GM18507 (cell line): ENCODE results near the gene PCDHA5.
"Not testable (repeated sequence)": the region's sequence is repeated elsewhere in the genome, so short reads cannot be mapped to it uniquely, and the experiment has no call there.

Experiments
- DNase-seq: peaks from one replicate; pipeline ENCODE4 v3.0.0; 2011; ENCODE audit warnings: low read depth; ENCODE audit not compliant: insufficient read length; ENCODE audit errors: extremely low spot score
- FAIRE-seq: peaks from 2 replicates; lab custom pipeline; 2011; peaks lifted over from hg19 to GRCh38; lab: Jason Lieb, UNC

PCDHA5 gene

GRCh38 chr5:140808889-140809291, 12.5 kb upstream of the PCDHA5 start:
- DNase-seq (no peak), FAIRE-seq (no peak)

GRCh38 chr5:140822281-140822629, 842 bp downstream of the PCDHA5 start:
- no peak for DNase-seq
- no peak for FAIRE-seq

- FAIRE-seq, DNase-seq: not testable (repeated sequence)
These were observed 1.6 kb downstream of the PCDHA5 start for GRCh38 chr5:140822969-140823368.

GRCh38 chr5:140823475-140823874, 2.1 kb downstream of the PCDHA5 start:
- FAIRE-seq: no peak
- no peak for DNase-seq

- no peak for FAIRE-seq
- DNase-seq: no peak
These were observed 6.4 kb downstream of the PCDHA5 start, which contains the start of gene PCDHA6 for GRCh38 chr5:140827704-140828361. Gene PCDHA6 (plus strand): TSS chr5:140827960. CDS start chr5:140828092, 132 bp downstream.

- FAIRE-seq (no peak), DNase-seq (no peak)
These were observed 6.9 kb downstream of the PCDHA5 start for GRCh38 chr5:140828362-140828737.

GRCh38 chr5:140829511-140830501, 8.4 kb downstream of the PCDHA5 start:
- FAIRE-seq, DNase-seq: not testable (repeated sequence)

- DNase-seq (no peak), FAIRE-seq (no peak)
These were observed 12.6 kb downstream of the PCDHA5 start, which contains the start of gene PCDHA7 for GRCh38 chr5:140833993-140834392. Gene PCDHA7 (plus strand): TSS chr5:140834269. CDS start chr5:140834384, 115 bp downstream.

GRCh38 chr5:140834439-140835008, 13.1 kb downstream of the PCDHA5 start:
- not testable (repeated sequence) for DNase-seq, FAIRE-seq

GRCh38 chr5:140835622-140836510, 14.5 kb downstream of the PCDHA5 start:
- FAIRE-seq (no peak), DNase-seq (no peak)

GRCh38 chr5:140840978-140841962, 19.9 kb downstream of the PCDHA5 start, which contains the start of gene PCDHA8:
Gene PCDHA8 (plus strand): TSS chr5:140841187. CDS start chr5:140841322, 135 bp downstream.
- DNase-seq (no peak), FAIRE-seq (no peak)

- FAIRE-seq (no peak), DNase-seq (no peak)
These were observed 21.7 kb downstream of the PCDHA5 start for GRCh38 chr5:140842798-140843733.

GRCh38 chr5:140848139-140849102, 27.0 kb downstream of the PCDHA5 start, which contains the start of gene PCDHA9:
Gene PCDHA9 (plus strand): TSS chr5:140848382. CDS start chr5:140848496, 114 bp downstream.
- not testable (repeated sequence) for FAIRE-seq, DNase-seq

GRCh38 chr5:140849831-140850634, 28.6 kb downstream of the PCDHA5 start:
- not testable (repeated sequence) for FAIRE-seq, DNase-seq
